H1 (cell line): Measurements from ENCODE around the gene POU2AF3. TPM values are rescaled to one million over a fixed set of nuclear protein-coding genes. Genes with fewer than 3 reads are reported as not detected.

ENCODE experiments used
- BRCA1 ChIP-seq: IDR thresholded peaks from 2 replicates; pipeline ENCODE4 v1.6.1; 2012; ENCODE audit warnings: low read depth, low read length, improper control_type of control experiment
- CBX8 ChIP-seq: fragments of 300-800, 300-1000 bp; sonication (generic); IDR thresholded peaks from 2 replicates; pipeline ENCODE4 v1.7.1; 2016; ENCODE audit warnings: low read depth, low read length, borderline replicate concordance
- CHD1 ChIP-seq: IDR thresholded peaks from 2 replicates; pipeline ENCODE4 v1.6.1; 2012; ENCODE audit warnings: low read depth, low read length, improper control_type of control experiment
- CHD2 ChIP-seq: IDR thresholded peaks from 2 replicates; pipeline ENCODE4 v1.6.1; 2012; ENCODE audit warnings: low read length, improper control_type of control experiment
- CHD7 ChIP-seq: fragments of 300-600 bp; sonication (generic); IDR thresholded peaks from 2 replicates; pipeline ENCODE4 v1.7.1; 2012; ENCODE audit warnings: low read length, moderate library complexity, mild to moderate bottlenecking, inconsistent platforms; ENCODE audit not compliant: insufficient replicate concordance
- CREB1 ChIP-seq: IDR thresholded peaks from 2 replicates; pipeline ENCODE4 v1.6.1; 2012; ENCODE audit warnings: inconsistent platforms
- HDAC6 ChIP-seq: IDR thresholded peaks from one replicate; pipeline ENCODE4 v1.7.1; 2012; ENCODE audit warnings: low read depth, mild to moderate bottlenecking, inconsistent platforms, low read length, moderate library complexity
- PHF8 ChIP-seq: fragments of 200-600 bp; sonication (generic); conservative IDR thresholded peaks from 2 replicates; pipeline ENCODE4 v1.7.1; 2012; ENCODE audit warnings: low read depth, mild to moderate bottlenecking, inconsistent platforms, low read length, moderate library complexity
- RBBP5 ChIP-seq: IDR thresholded peaks from 2 replicates; pipeline ENCODE4 v1.7.1; 2012; ENCODE audit warnings: low read depth, mild to moderate bottlenecking, inconsistent platforms, low read length, moderate library complexity, borderline replicate concordance
- RFX5 ChIP-seq: IDR thresholded peaks from 2 replicates; pipeline ENCODE4 v1.6.1; 2011; ENCODE audit warnings: low read depth, low read length, improper control_type of control experiment, borderline replicate concordance
- SP1 ChIP-seq: IDR thresholded peaks from 2 replicates; pipeline ENCODE4 v1.6.1; 2011; ENCODE audit warnings: low read depth, low read length
- SRF ChIP-seq: IDR thresholded peaks from 2 replicates; pipeline ENCODE4 v1.6.1; 2011; ENCODE audit warnings: mild to moderate bottlenecking, low read depth, low read length, moderate library complexity
- polyA plus RNA-seq, 7 experiments: library from polyadenylated mRNA; depleted of rRNA in 3 of 7; stranded (reverse) in 5 of 7; unstranded in 2 of 7; fragments of >200 nt in 5 of 7; fragments of 200-250 nt in 2 of 7; gene quantifications; 1 replicate in 5 of 7; 2 replicates in 1 of 7; 4 replicates in 1 of 7; pipeline versions ENCODE4 v1.2.1 to v1.2.3, GENCODE V29; 2011 to 2013; ENCODE audit warnings: missing spikeins in 2 of 7, mixed read lengths in 2 of 7
- total RNA-seq: library from RNA; stranded (reverse); fragmentation: NEBNext Ultra II Directional; extraction: Animal tissue kit (Norgen Biotek cat#: 25700); gene quantifications from 2 replicates; pipeline ENCODE4 v1.2.1, GENCODE V29; 2021

POU2AF3 gene
- total and polyA plus RNA-seq, 2 of the 8 experiments (the other 6 are each of a cell fraction or from before 2014, with no cell fraction given) = 1.2 to 5.7 TPM

- TF ChIP-seq CHD7 (no peak), BRCA1 (no peak), SP1 (no peak), RFX5 (no peak), CBX8 (no peak), RBBP5 (no peak), PHF8 (no peak), SRF (no peak), CREB1 (no peak), CHD1 (no peak), HDAC6 (no peak), CHD2 (no peak)
- TF ChIP-seq, all 59 proteins: peak for 0
These were observed 38.5 kb upstream of the POU2AF3 start (continued) for GRCh38 chr11:111259896-111260295.
